ENCODE data around the gene TUBA1C. TPM values are rescaled to one million over a fixed set of nuclear protein-coding genes. Genes with fewer than 3 reads are reported as not detected.

The TUBA1C gene
- total RNA-seq, 2 experiments from 2014 or later = 23.4 to 28.9 TPM

- POLR2A ChIA-PET = no interaction called here
- no peak overlapping the region for H3K27ac Mint-ChIP-seq
- H3K27me3 ChIP-seq (ENCODE audit: control insufficient read depth in 1 of 2, insufficient read depth in 2 of 2, low read length in 2 of 2) = no peaks in the 10 kb centered on the region
- no peaks in the 10 kb centered on the region for H3K36me3 ChIP-seq (ENCODE audit: insufficient read depth, low read length)
- no peaks in the 10 kb centered on the region for H3K9me3 ChIP-seq (ENCODE audit: control insufficient read depth in 1 of 2, insufficient read depth in 1 of 2, low read length in 2 of 2)
- CTCF ChIA-PET = no interaction called here
- no peak overlapping the region for H3K4me3 Mint-ChIP-seq
- no peak for DNase-seq
- no peaks in the 10 kb centered on the region for H3K4me1 Mint-ChIP-seq (ENCODE audit: low read depth)
- no peaks in the 10 kb centered on the region for H3K36me3 Mint-ChIP-seq (ENCODE audit: low read depth)
- H3K4me3 ChIP-seq (ENCODE audit: low read length) = no peak overlapping the region
- no peaks in the 10 kb centered on the region for H3K9me3 Mint-ChIP-seq
- no peak for TF ChIP-seq CTCF (IDR thresholded peaks at IDR 0.05)
- ATAC-seq (ENCODE audit: poor library complexity) = no peak
- no peaks in the 10 kb centered on the region for H3K4me1 ChIP-seq (ENCODE audit: insufficient read depth, low read length)
- intact Hi-C loops (cut with DNase I, micrococcal nuclease) = no loop called here
- H3K27ac ChIP-seq (ENCODE audit: low read depth in 1 of 2, low read length in 2 of 2) = no peak overlapping the region
- no peaks in the 10 kb centered on the region for H3K27me3 Mint-ChIP-seq
Measured at GRCh38 chr12:49227713-49228112, 37.2 kb upstream of the TUBA1C start.

GRCh38 chr12:49228653-49229052, 36.2 kb upstream of the TUBA1C start:
- H3K4me1 Mint-ChIP-seq (ENCODE audit: low read depth) = peaks cover 4% of the 10 kb centered on the region
- H3K9me3 ChIP-seq (ENCODE audit: control insufficient read depth in 1 of 2, insufficient read depth in 1 of 2, low read length in 2 of 2) = no peaks in the 10 kb centered on the region
- H3K27me3 Mint-ChIP-seq = no peaks in the 10 kb centered on the region
- no peaks in the 10 kb centered on the region for H3K27me3 ChIP-seq (ENCODE audit: control insufficient read depth in 1 of 2, insufficient read depth in 2 of 2, low read length in 2 of 2)
- no peaks in the 10 kb centered on the region for H3K36me3 ChIP-seq (ENCODE audit: insufficient read depth, low read length)
- TF ChIP-seq CTCF (IDR thresholded peaks at IDR 0.05) = no peak
- H3K36me3 Mint-ChIP-seq (ENCODE audit: low read depth) = no peaks in the 10 kb centered on the region
- H3K9me3 Mint-ChIP-seq = no peaks in the 10 kb centered on the region
- DNase-seq (no peak), ATAC-seq (ENCODE audit: poor library complexity) (no peak)
- H3K27ac Mint-ChIP-seq = no peak overlapping the region
- no peak overlapping the region for H3K4me3 ChIP-seq (ENCODE audit: low read length)
- no peak overlapping the region for H3K4me3 Mint-ChIP-seq
- no peak overlapping the region for H3K27ac ChIP-seq (ENCODE audit: low read depth in 1 of 2, low read length in 2 of 2)
- intact Hi-C loops (cut with DNase I, micrococcal nuclease) = no loop called here
- CTCF ChIA-PET = no interaction called here
- H3K4me1 ChIP-seq (ENCODE audit: insufficient read depth, low read length) = peaks cover 3% of the 10 kb centered on the region
- POLR2A ChIA-PET = no interaction called here

- H3K4me3 Mint-ChIP-seq = no peak overlapping the region
- Histone ChIP-seq H3K27me3 (ENCODE audit: control insufficient read depth in 1 of 2, insufficient read depth in 2 of 2, low read length in 2 of 2) (no peaks in the 10 kb centered on the region), H3K4me3 (ENCODE audit: low read length) (no peak overlapping the region), H3K36me3 (ENCODE audit: insufficient read depth, low read length) (no peaks in the 10 kb centered on the region), H3K4me1 (ENCODE audit: insufficient read depth, low read length) (peaks cover 16% of the 10 kb centered on the region), H3K9me3 (ENCODE audit: control insufficient read depth in 1 of 2, insufficient read depth in 1 of 2, low read length in 2 of 2) (no peaks in the 10 kb centered on the region), H3K27ac (ENCODE audit: low read depth in 1 of 2, low read length in 2 of 2) (no peak overlapping the region)
- no peaks in the 10 kb centered on the region for H3K27me3 Mint-ChIP-seq
- H3K36me3 Mint-ChIP-seq (ENCODE audit: low read depth) = no peaks in the 10 kb centered on the region
- H3K4me1 Mint-ChIP-seq (ENCODE audit: low read depth) = peaks cover 14% of the 10 kb centered on the region
- no peak overlapping the region for H3K27ac Mint-ChIP-seq
- CTCF ChIA-PET = interaction anchor here (1.3 kb wide), 1 partner anchor 9 kb away, joined by 6 read pairs; no protein-coding TSS in a partner anchor
- intact Hi-C loops (cut with DNase I, micrococcal nuclease) = no loop called here
- ATAC-seq (ENCODE audit: poor library complexity) = no peak
- no peaks in the 10 kb centered on the region for H3K9me3 Mint-ChIP-seq
- no peak for DNase-seq
- POLR2A ChIA-PET = interaction anchor here (1.5 kb wide), 1 partner anchor 42 kb away, joined by 7 read pairs; the partner anchor contains the start of gene TUBA1A
- TF ChIP-seq CTCF (IDR thresholded peaks at IDR 0.05) = no peak
Measured at GRCh38 chr12:49230176-49230804, 34.6 kb upstream of the TUBA1C start.
